GM21737 (cell line): ENCODE data around the gene MCAM.

Experiments used
- ATAC-seq: cut with Tn5 transposase; IDR thresholded peaks from one replicate; pipeline ENCODE4 v1.9.1; 2021; ENCODE audit warnings: mild to moderate bottlenecking, moderate library complexity; ENCODE audit not compliant: unreplicated experiment

Gene MCAM

DNA sequence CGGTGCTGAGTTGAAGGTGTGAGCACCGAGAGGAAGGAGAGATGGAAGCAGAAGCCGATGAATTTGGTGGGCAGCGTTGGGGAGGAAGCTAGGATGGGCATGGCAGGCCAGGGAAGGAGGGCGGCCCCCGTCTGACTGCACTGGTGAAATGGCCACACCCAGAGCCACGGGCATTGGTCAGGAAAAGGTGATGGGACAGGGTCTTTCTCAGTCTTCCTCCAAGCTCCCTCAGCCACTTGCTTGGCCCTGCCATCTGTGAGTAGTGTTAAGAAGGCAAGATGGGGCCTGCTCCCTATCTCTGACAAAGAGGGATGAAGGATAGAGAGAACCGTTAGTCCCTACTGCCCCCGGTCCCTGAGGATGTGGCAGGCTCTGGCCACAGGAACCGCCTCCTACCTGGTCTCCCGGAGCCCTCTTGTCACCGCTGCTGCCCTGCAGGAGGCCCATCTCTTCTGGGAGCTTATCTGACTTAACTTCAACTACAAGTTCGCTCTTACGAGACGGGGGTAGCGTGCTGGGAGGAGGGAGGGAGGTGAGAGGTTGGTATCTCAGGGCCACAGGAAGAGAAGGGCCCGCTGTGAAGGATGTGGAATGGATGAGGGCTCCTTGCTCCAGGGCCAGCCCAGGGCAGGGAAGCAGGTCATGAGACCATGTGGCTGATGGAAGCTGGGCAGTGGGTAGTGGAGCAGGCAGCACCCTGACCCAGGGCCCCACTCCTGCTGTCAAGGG lies 6.8 kb downstream of the MCAM start:
- no peak for ATAC-seq

DNA sequence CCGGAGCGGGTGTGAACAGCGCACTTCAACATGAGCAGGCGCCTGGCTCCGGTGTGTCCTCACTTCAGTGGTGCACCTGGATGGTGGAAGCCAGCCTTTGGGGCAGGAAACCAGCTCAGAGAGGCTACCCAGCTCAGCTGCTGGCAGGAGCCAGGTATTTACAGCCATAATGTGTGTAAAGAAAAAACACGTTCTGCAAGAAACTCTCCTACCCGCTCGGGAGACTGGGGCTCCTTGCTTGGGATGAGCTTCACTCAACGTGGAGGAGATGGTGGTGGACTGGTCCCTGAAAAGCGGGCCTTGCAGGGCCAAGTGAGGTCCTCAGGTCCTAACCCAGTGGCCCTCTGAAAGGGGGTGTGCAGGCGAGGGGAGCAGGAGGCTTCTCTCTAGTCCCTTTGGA lies 7.5 kb downstream of the MCAM start:
- no peak for ATAC-seq

DNA sequence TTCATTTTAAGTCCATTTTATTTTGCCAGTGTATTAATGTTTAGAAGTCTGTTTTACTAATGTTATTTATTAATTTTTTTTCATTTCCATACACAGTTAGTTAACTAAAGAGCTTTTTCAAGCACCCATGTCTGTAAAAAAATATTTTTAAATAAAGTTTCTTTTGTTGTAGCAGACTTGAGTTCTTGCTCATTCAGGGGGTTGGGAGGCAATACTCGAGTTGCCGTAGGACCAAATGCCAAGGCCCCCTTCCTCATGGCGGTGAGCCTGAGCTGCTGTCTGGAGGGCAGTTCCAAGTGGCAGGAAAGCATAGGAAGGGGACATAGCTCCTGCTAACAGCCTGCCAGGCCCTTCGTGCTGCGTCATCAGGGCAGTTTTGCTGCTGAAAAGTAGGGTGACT lies 9.0 kb downstream of the MCAM start:
- no peak for ATAC-seq

DNA sequence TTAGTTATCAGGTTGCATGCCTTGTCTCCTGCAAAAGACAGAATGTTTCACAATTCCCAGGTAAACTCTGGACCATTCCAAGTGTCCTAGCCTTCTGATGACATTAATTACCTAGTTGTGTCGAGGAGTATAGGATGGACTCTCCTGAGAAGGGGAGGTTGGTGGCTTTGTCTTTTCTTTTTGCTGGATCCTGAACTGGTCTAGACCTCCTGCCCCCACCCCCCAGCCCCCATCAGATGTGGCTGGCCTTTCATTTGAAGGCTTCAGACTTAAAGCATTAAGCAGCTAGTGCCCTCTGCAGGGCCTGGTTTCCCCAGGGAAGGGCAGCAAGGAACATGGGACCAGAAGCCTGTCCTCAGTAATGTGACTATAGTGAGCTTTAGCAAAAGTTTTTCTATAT lies 9.7 kb downstream of the MCAM start:
- no peak for ATAC-seq

DNA sequence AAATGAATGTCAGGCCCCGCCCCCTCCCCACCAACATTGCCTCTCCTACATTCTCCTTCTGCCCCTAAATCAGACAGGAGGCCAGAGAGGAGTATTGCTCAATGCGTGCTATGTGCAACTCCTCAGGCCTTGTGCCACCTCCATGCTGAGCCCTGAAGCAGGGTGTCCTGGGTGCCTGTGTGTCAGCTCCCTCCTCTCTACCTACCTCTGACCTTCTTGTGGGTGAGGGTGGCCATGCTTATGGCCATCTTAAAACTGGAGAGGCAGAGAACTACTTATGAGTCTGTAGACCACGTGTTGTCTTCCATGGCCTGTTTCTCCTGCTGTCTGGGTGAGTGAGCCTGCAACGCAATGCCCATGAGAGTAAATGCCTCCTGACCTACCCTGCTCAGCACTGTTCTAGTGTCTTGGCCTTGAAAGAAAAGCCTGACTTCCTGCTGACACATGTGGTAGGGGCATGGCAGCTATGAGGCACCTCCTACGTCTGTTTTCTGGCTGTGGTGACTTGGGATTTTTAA lies 10.5 kb downstream of the MCAM start:
- no peak for ATAC-seq

DNA sequence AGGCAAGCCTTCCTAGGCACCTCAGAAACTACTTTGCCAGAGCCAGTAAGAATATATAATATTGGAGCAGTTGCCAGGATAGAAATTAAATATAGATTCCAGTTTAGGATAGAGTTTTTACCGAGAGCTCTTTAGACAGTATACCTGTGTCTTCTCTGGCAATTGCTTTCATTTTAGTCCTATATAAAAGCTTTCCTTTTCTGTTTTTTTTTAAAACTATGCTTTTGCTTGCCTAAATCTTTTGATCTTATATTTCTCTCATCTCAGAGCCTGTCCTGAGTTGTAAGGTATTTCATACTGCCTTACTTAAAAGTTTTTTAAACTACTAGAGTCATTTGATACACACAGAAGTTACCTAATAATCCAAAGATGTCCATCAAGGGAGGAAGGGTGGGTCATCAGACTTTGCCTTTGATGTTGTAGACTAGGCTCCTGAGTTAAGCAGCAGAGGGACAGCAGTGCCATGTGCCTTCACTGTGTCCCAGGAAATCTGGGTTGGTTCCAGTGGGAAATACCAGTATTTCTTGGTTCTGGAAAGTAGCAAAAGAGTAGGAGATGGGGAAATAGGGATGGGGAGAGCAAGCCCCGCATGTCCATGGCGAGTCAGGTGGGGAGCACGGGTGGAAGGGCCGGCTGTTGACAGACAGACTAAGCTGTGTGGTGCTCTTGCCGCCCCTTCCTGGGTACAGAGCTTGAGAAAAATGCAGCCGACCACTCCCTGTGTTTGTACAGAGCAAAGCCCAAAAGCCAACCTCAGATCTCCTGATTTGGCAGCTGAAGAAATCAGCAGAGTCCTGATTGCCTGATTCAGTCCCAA lies 11.2 kb downstream of the MCAM start:
- ATAC-seq: no peak

DNA sequence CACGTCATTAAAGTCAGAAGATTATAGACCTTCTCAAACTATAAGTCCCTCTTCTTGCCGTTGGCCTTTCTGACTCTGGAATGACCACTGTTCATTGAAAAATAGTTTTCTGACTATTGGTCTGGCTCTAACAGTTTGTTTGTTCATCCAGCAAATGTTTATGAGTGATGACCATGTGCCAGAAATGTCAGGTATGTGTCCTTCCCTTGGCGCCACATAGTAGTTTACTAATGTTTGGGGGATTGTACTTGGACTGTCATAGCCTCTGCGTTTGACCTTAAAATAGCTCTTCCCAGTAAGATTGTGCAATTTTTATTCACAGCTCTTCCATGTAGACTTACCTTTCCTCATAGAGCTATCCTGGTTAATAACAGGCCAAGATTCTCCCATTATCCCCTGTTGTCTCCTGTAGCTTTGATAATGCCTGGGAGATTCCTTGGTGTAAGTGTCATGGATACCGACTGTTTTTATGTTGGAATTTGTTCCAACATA lies 13.7 kb downstream of the MCAM start:
- no peak for ATAC-seq

DNA sequence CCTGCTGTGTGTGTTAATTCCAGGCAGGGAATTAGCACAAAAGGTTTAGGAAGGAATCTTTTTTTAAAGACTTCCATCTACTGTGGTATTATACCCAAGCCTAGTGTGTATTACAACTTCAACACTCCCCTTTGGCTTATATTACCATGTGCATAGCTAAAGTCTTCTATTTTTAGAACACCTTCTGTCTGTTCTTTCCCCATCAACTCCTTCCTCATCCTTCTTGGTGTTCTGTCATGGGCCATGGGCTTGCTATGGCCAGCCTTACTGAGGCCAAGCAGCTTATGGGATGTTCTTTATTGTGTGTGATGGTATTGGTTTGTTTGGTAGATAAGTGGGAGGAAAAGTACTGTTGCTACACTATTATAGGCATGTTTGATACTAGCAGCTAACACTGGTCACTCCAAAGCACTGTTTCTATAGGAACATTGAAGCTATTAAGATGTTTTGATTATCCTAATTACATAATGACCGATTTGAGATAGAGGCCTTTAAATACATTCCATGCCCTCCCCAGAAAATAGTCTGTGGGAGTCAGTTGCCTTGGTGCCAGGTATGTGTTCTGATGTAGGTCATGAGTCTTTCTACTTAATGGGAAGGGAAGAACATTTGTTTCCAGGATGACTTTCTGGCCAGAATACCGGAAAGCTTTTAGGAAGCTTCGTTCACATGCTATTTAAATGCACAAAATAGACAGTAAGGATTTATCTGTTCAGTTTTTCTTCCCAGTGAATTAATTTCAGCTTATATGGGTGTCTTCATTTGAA lies 16.5 kb downstream of the MCAM start:
- ATAC-seq: no peak

DNA sequence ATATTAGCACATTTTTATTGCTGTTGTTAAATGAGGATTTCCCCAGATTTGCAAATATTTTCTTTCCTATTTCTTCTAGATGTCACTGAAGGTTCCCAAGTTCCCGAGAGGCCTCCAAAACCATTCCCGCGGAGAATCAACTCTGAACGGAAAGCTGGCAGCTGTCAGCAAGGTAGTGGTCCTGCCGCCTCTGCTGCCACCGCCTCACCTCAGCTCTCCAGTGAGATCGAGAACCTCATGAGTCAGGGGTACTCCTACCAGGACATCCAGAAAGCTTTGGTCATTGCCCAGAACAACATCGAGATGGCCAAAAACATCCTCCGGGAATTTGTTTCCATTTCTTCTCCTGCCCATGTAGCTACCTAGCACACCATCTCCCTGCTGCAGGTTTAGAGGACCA lies 17.5 kb downstream of the MCAM start:
- no peak for ATAC-seq

DNA sequence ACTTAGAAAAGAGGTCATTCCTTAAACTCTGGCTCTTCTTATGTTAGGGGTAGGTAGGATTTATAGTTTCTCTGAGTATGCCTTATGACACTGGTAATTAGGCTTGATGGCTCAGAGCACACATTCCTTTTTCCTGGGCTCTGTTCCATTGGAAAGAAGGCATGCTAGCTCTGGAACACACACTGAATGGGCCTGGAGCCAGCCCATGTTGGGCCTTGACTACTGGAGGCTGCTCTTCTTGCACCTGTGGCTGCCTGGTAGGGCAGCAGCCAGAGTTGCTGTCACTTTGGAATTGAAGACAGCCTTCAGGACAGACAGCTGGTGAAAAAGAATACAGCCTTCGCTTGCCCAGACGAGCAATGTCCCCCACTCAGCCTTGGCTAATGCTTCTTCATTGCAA lies 18.2 kb downstream of the MCAM start:
- ATAC-seq: no peak

DNA sequence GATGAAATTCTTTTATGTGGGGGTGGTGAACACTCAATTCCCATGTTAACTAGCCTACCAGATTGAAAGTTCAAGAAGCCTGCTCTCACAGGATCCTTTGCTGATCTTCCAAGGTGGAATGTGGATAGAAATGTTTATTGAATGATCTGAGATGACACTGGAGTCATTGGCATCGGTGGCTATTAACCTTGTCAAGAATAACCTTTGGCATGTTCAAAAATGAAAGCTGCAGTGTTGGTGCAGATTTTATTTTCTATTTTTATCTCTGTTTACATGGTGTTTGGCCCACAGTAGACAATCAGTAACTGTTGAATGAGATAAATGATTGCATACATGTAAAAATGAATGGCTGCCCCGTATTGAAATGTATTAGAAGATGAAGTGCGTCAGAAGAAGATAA lies 19.0 kb downstream of the MCAM start:
- ATAC-seq: no peak

DNA sequence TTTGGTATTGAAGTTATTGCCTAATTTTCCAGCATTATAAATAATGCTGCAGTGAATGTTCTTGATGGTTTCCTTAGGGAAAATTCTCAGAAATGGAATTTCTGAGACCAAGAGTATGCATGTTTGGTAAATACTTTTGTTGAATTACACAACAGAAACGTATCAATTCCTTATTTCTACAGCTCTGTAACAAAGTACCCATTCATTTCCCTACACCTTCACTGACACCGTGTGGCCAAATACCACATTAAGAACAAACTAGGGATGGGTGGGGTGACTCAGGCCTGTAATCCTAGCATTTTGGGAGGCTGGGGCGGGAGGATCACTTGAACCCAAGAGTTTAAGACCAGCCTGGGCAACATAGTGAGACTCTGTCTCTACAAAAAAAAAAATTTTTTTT lies 21.8 kb downstream of the MCAM start:
- no peak for ATAC-seq

DNA sequence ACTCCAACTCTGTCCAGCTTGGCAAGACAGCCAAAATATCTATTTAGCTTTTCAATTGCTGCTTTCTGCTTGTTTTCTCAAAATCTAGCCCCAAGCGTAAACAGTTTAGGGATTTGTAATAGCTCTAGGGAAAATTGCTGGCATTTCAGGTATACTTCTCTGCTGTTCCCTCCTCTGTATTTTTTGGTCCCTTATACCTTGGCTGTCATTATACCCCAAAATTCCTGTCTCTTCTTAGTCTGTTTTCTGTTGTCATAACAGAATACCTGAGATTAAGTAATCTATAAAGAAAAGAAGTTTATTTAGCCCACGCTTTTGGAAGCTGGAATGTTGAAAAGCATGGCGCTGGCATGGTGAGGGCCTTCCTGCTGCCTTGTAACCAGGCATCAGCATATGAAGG lies 23.5 kb downstream of the MCAM start:
- ATAC-seq: no peak

DNA sequence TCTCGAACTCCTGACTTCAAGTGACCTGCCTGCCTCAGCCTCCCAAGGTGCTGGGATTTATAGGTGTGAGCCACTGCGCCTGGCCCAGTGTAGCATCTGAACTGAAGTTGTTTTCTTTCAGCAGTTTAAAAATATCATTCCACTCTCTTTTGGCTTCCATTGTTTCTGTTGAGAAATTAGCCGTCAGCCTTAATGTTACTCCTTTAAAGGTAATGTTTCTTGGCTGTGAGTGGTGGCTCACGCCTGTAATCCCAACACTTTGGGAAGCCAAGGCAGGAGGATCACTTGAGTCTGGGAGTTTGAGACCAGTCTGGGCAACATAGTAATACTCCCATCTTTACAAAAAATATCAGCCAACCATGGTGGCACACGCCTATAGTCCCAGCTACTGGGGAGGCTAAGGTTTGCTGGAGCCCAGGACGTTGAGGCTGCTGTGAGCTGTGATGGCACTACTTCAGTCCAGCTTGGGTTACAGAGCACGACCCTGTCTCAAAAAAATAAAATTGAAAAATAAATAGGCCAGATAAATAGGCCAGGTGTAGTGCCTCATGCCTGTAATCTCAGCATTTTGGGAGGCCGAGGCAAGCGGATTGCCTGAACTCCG lies 25.9 kb downstream of the MCAM start:
- ATAC-seq: no peak

DNA sequence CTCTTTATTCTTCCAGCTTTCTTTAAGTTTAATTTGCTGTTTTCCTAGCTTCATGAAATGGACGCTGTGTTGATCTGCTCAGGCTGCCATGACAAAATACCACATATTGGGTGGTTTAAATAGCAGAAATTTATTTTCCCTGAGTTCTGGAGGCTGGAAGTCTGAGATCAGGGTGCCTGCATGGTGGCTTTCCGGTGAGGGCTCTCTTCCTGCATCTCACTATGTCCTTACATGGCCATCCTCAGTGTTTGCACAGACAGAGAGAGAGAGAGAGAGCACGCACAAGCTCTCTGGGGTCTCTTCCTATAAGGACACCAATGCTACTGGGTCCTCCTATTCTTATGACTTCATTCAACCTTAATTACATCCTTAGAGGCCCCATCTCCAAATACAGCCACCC lies 28.7 kb downstream of the MCAM start:
- no peak for ATAC-seq

DNA sequence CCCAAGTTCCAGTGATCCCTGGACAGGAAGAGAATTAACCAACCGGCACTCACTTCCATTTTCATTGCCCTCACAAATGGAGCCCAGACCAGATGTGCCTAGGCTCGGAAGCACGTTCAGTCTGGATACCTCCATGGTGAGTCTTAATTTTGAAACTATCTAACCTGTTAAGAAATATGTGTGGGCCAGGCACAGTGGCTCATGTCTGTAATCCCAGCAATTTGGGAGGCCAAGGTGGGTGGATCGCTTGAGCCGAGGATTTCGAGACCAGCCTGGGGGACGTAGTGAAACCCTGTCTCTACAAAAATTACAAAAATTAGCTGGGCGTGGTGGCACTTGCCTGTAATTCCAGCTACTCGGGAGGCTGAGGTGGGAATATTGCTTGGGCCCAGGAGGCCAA lies 31.5 kb downstream of the MCAM start:
- ATAC-seq: no peak

DNA sequence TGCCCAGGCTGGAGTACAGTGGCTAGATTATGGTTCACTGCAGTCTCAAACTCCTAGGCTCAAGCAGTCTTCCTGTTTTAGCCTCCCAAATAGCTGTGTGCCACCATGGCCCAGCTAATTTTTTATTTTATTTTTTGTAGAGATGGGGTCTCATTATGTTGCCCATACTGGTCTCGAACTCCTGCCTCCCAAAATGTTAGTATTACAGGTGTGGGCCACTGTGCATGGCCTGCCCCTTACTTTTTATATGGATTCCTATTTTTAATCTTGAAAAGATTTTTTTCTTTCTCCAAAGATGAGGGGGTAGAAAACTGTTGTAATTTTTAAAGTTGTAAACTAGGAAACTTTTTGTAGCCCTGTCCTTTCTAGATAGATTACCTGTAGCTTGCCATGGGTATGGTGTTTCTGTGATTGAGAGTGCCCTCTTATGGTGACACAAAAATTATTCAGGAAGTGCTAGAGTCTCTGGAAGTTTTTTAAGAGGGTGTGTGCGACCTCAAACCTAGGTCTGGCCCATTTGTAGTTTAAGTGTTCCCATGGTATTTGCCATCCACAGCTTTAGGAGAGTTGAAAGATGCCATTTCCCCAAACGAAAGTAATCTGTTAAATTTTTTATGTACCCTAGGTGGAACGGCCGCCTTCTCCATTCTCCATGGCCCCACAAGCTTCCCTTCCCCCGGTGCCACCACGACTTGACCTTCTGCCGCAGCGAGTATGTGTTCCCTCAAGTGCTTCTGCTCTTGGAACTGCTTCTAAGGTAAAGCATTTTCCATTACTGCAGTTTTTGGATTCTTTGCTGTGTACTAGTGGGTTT lies 32.4 kb downstream of the MCAM start:
- ATAC-seq: no peak

DNA sequence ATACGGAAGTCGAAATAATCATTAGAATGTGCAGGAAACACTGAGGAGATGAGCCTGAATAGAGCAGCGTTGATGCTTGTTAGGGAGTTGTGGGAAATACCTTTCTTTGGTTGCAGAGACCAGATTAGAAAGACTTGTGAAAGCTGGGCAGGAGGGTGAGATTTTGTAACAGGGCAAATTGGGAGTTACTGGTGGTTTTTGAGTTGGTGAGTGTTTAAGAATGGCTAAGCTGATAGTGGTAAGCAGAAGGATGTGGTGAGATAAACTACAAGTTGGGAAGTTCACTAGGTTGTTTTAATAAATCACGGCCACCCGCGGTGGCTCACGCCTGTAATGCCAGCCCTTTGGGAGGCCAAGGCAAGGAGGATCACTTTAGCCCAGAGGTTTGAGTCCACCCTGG lies 34.4 kb downstream of the MCAM start:
- ATAC-seq: no peak

DNA sequence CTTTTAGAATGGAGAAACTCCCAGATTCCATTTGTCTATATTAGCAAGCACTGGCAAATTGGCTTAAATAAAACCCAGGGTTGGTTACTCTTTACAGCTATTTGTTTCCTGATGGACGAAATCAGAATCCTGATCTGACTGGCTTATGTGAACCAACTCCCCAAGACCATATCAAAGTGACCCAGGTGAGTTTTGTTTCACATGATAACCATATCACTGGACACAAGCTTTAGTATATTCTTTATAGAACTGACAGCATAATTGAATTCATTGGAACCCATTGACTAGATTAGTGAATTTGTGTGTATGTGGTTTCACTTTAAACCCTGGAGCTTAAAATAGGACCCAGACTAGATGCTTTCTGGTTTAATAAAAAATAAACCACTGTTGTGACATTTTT lies 39.3 kb downstream of the MCAM start:
- no peak for ATAC-seq

DNA sequence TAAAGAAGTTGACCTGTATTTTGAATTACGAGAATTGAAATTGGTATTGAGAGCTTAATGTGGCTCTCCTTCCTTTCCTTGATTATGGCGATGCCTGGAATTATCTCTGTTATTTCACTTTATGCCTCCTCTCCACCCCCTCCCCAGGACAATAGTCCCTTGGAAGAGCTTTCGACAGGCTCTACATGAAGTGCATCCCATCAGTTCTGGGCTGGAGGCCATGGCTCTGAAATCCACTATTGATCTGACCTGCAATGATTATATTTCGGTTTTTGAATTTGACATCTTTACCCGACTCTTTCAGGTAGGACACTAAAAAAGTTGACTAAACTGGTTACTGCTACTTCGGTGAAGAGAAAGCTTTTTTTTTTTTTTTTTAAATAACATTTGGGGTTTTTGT lies 43.2 kb downstream of the MCAM start:
- ATAC-seq: no peak
